ENCODE data around the gene FNDC1. TPM values are rescaled to one million over a fixed set of nuclear protein-coding genes. Genes with fewer than 3 reads are reported as not detected.

FNDC1 gene
- total RNA-seq, 1 experiment from 2014 or later = 0.23 TPM

GRCh38 chr6:159249128-159249527 lies 79.9 kb downstream of the FNDC1 start:
- ATAC-seq (no peak), DNase-seq (ENCODE audit: low read depth, low spot score) (no peak)
- no peaks in the 10 kb centered on the region for H3K36me3 ChIP-seq (ENCODE audit: control insufficient read depth, insufficient read depth, low read length)
- POLR2A ChIA-PET = no interaction called here
- H3K4me3 ChIP-seq (ENCODE audit: low read depth in 2 of 2, low read length in 2 of 2) = no peak overlapping the region
- H3K27me3 ChIP-seq (ENCODE audit: control insufficient read depth, insufficient read depth, low read length) = peaks cover 2% of the 10 kb centered on the region; the same call in 1 of the 2 replicates
- CTCF ChIA-PET = no interaction called here
- H3K9me3 ChIP-seq (ENCODE audit: control insufficient read depth, insufficient read depth, low read depth, low read length) = no peaks in the 10 kb centered on the region
- no TSS peak for BruUV-seq (replicated peaks)
- H3K4me1 ChIP-seq (ENCODE audit: control insufficient read depth, insufficient read depth, low read length) = no peaks in the 10 kb centered on the region
- no peak for TF ChIP-seq SIN3A (IDR thresholded peaks at IDR 0.05; ENCODE audit: borderline replicate concordance, insufficient read depth, low read depth, low read length)
- intact Hi-C loops (cut with micrococcal nuclease; ENCODE audit: unreplicated experiment) (no loop called here), in situ Hi-C loops (cut with HindIII; ENCODE audit: low pct_unique_long_range_greater_than_20kb, low sequenced_read_pairs) (no loop called here)
- no peak overlapping the region for H3K27ac ChIP-seq (ENCODE audit: low read length)

- Histone ChIP-seq H3K27ac (ENCODE audit: low read length) (no peak overlapping the region), H3K4me3 (ENCODE audit: low read depth in 2 of 2, low read length in 2 of 2) (no peak overlapping the region), H3K4me1 (ENCODE audit: control insufficient read depth, insufficient read depth, low read length) (no peaks in the 10 kb centered on the region), H3K9me3 (ENCODE audit: control insufficient read depth, insufficient read depth, low read depth, low read length) (no peaks in the 10 kb centered on the region), H3K36me3 (ENCODE audit: control insufficient read depth, insufficient read depth, low read length) (no peaks in the 10 kb centered on the region), H3K27me3 (ENCODE audit: control insufficient read depth, insufficient read depth, low read length) (peaks cover 2% of the 10 kb centered on the region; the same call in 1 of the 2 replicates)
- POLR2A ChIA-PET = no interaction called here
- ATAC-seq (no peak), DNase-seq (ENCODE audit: low read depth, low spot score) (no peak)
- intact Hi-C loops (cut with micrococcal nuclease; ENCODE audit: unreplicated experiment) = no loop called here
- TF ChIP-seq CTCF (IDR thresholded peaks at IDR 0.05) (no peak), TCF7L2 (IDR thresholded peaks at IDR 0.05; ENCODE audit: low read depth, low read length) (no peak), SIN3A (IDR thresholded peaks at IDR 0.05; ENCODE audit: borderline replicate concordance, insufficient read depth, low read depth, low read length) (no peak)
- no TSS peak for BruUV-seq (replicated peaks)
- CTCF ChIA-PET = interaction anchor here (0.6 kb wide), 1 partner anchor 361 kb away, joined by 3 read pairs; no protein-coding TSS in a partner anchor
- in situ Hi-C loops (cut with HindIII; ENCODE audit: low pct_unique_long_range_greater_than_20kb, low sequenced_read_pairs) = no loop called here
Measured at GRCh38 chr6:159249752-159250151, 80.6 kb downstream of the FNDC1 start.

DNA sequence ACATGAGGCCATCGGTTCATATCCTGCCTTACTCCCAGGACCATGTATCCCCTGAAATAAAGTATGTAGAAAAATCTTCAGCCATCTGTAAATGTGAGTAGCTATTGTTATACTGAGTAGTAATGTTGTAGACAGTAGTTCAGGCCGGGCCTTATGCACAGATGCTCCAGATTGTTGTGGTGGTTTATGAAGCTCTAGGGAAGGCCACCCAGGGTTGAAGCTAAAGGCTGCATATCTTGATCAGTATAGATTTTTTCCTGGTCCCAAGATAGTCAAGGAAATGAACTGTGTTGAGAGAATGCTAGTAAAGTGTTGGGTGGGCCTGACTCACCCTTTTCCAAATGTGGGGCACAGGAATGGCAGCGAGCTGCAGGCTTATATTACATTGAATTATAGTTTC lies 81.4 kb downstream of the FNDC1 start:
- DNase-seq (ENCODE audit: low read depth, low spot score) = no peak
- H3K4me1 ChIP-seq (ENCODE audit: control insufficient read depth, insufficient read depth, low read length) = no peaks in the 10 kb centered on the region
- TF ChIP-seq POLR2AphosphoS5 (IDR thresholded peaks at IDR 0.05; ENCODE audit: low read depth, low read length) (no peak), REST (IDR thresholded peaks at IDR 0.05; ENCODE audit: insufficient read depth in 1 of 2, low read depth in 2 of 2, low read length in 1 of 2) (no peak), CTCF (IDR thresholded peaks at IDR 0.05) (no peak), TCF7L2 (IDR thresholded peaks at IDR 0.05; ENCODE audit: low read depth, low read length) (no peak), SIN3A (IDR thresholded peaks at IDR 0.05; ENCODE audit: borderline replicate concordance, insufficient read depth, low read depth, low read length) (no peak)
- no peaks in the 10 kb centered on the region; the same call in 1 of the 2 replicates for H3K27me3 ChIP-seq (ENCODE audit: control insufficient read depth, insufficient read depth, low read length)
- POLR2A ChIA-PET = no interaction called here
- in situ Hi-C loops (cut with HindIII; ENCODE audit: low pct_unique_long_range_greater_than_20kb, low sequenced_read_pairs) = no loop called here
- H3K36me3 ChIP-seq (ENCODE audit: control insufficient read depth, insufficient read depth, low read length) = no peaks in the 10 kb centered on the region
- no peak overlapping the region for H3K27ac ChIP-seq (ENCODE audit: low read length)
- ATAC-seq = no peak
- CTCF ChIA-PET = no interaction called here
- H3K9me3 ChIP-seq (ENCODE audit: control insufficient read depth, insufficient read depth, low read depth, low read length) = no peaks in the 10 kb centered on the region
- intact Hi-C loops (cut with micrococcal nuclease; ENCODE audit: unreplicated experiment) = no loop called here
- no peak overlapping the region for H3K4me3 ChIP-seq (ENCODE audit: low read depth in 2 of 2, low read length in 2 of 2)
- BruUV-seq (replicated peaks) = no TSS peak
